Loucy (cell line): ENCODE results near the gene AMHR2.
"Not testable (repeated sequence)": the region's sequence is repeated elsewhere in the genome, so short reads cannot be mapped to it uniquely, and the experiment has no call there.

Experiments used
- H2AFZ ChIP-seq: fragments of 200-600 bp; sonication (generic); 2 replicates; pipeline ENCODE4 v1.6.0; 2016; ENCODE audit warnings: antibody characterized with exemption, mild to moderate bottlenecking, low read length, moderate library complexity
- H3F3A ChIP-seq: fragments of 200-600 bp; 2 replicates; pipeline ENCODE4 v1.6.0; 2016; ENCODE audit warnings: antibody characterized with exemption, low read depth, mild to moderate bottlenecking
- H3K27me3 ChIP-seq: fragments of 200-600 bp; sonication (generic); 2 replicates; pipeline ENCODE4 v1.6.1; 2014; ENCODE audit warnings: low read length, mild to moderate bottlenecking; ENCODE audit not compliant: insufficient read depth, poor library complexity, severe bottlenecking
- H3K36me3 ChIP-seq: fragments of 200-600 bp; sonication (generic); 2 replicates; pipeline ENCODE4 v1.6.1; 2016; ENCODE audit warnings: low read length; ENCODE audit not compliant: insufficient read depth
- H3K4me1 ChIP-seq: fragments of 200-600 bp; sonication (generic); 2 replicates; pipeline ENCODE4 v1.5.1; 2014; ENCODE audit warnings: low read length, mild to moderate bottlenecking; ENCODE audit not compliant: insufficient read depth, poor library complexity, severe bottlenecking
- H3K4me2 ChIP-seq: fragments of 200-600 bp; sonication (generic); 2 replicates; pipeline ENCODE4 v1.6.0; 2014; ENCODE audit warnings: antibody characterized with exemption, low read length, low read depth, mild to moderate bottlenecking; ENCODE audit not compliant: poor library complexity, severe bottlenecking
- H3K4me3 ChIP-seq: fragments of 200-600 bp; sonication (generic); 2 replicates; pipeline ENCODE4 v1.5.1; 2014; ENCODE audit warnings: low read length, mild to moderate bottlenecking, mixed read lengths; ENCODE audit not compliant: poor library complexity, severe bottlenecking
- H3K79me2 ChIP-seq: fragments of 200-600 bp; sonication (generic); 2 replicates; pipeline ENCODE4 v1.6.1; 2014; ENCODE audit warnings: low read length; ENCODE audit not compliant: insufficient read depth
- H3K9ac ChIP-seq: fragments of 200-600 bp; sonication (generic); 2 replicates; pipeline ENCODE4 v1.6.0; 2014; ENCODE audit warnings: mild to moderate bottlenecking, low read depth, low read length, moderate library complexity; ENCODE audit not compliant: poor library complexity, severe bottlenecking
- H3K9me2 ChIP-seq: fragments of 200-600 bp; sonication (generic); replicated peaks from 2 replicates; pipeline ENCODE4 v1.6.1; 2016; ENCODE audit warnings: low read depth, low read length, mixed read lengths
- H3K9me3 ChIP-seq: fragments of 200-600 bp; sonication (generic); 2 replicates; pipeline ENCODE4 v1.6.1; 2014; ENCODE audit warnings: mild to moderate bottlenecking, antibody characterized with exemption, low read length, low read depth; ENCODE audit not compliant: insufficient read depth
- H4K20me1 ChIP-seq: fragments of 200-600 bp; sonication (generic); 2 replicates; pipeline ENCODE4 v1.6.0; 2014; ENCODE audit warnings: antibody characterized with exemption, low read length, mild to moderate bottlenecking; ENCODE audit not compliant: insufficient read depth, poor library complexity, severe bottlenecking
- CTCF ChIP-seq: fragments of 200-600 bp; sonication (generic); conservative IDR thresholded peaks from 2 replicates; pipeline ENCODE4 v1.5.1; 2014; ENCODE audit warnings: mild to moderate bottlenecking, antibody characterized with exemption, low read length
- EZH2phosphoT487 ChIP-seq: fragments of 200-600 bp; IDR thresholded peaks from 2 replicates; pipeline ENCODE4 v1.6.1; 2018; ENCODE audit warnings: antibody characterized with exemption, mild to moderate bottlenecking, moderate library complexity, borderline replicate concordance

The AMHR2 gene

GRCh38 chr12:53441040-53441833 lies 17.6 kb downstream of the AMHR2 start, which contains the start of gene PRR13:
Gene PRR13 (plus strand): TSS chr12:53441734. CDS start chr12:53442715, 981 bp downstream.
- peak within 1 kb of the TSS; percentile 90 for H3K9ac ChIP-seq

GRCh38 chr12:53443955-53444354 lies 20.3 kb downstream of the AMHR2 start:
- H3F3A ChIP-seq, result peaks cover 5% of the 10 kb centered on the region; the same call in 1 of the 2 replicates
- no peaks in the 10 kb centered on the region for H3K9me2 ChIP-seq
- H4K20me1 ChIP-seq, result peaks cover 35% of the 10 kb centered on the region
- no peaks in the 10 kb centered on the region for H3K27me3 ChIP-seq
- H3K9me3 ChIP-seq, result no peaks in the 10 kb centered on the region
- peak overlapping the region; percentile 69 for H3K4me2 ChIP-seq
- peaks cover 42% of the 10 kb centered on the region for H3K79me2 ChIP-seq
- no peak for TF ChIP-seq CTCF
- TF ChIP-seq EZH2phosphoT487, result no peak
- no peaks in the 10 kb centered on the region; the same call in 1 of the 2 replicates for H3K36me3 ChIP-seq
- H3K9ac ChIP-seq, result peak overlapping the region; percentile 90
- H3K4me3 ChIP-seq, result peak overlapping the region; percentile 46
- peaks cover 37% of the 10 kb centered on the region for H3K4me1 ChIP-seq
- no peak overlapping the region for H2AFZ ChIP-seq

More at GRCh38 chr12:53441040-53441833, 17.6 kb downstream of the AMHR2 start, which contains the start of gene PRR13:
- Histone ChIP-seq H3K4me1 (peaks cover 37% of the 10 kb centered on the region), H3K36me3 (no peaks in the 10 kb centered on the region; the same call in 1 of the 2 replicates), H3F3A (peaks cover 5% of the 10 kb centered on the region; the same call in 1 of the 2 replicates), H3K9me3 (no peaks in the 10 kb centered on the region), H3K4me3 (peak within 1 kb of the TSS; percentile 87), H2AFZ (peak within 1 kb of the TSS; percentile 97), H3K27me3 (no peaks in the 10 kb centered on the region), H3K79me2 (peaks cover 42% of the 10 kb centered on the region), H3K9me2 (no peaks in the 10 kb centered on the region), H4K20me1 (peaks cover 35% of the 10 kb centered on the region), H3K4me2 (peak within 1 kb of the TSS; percentile 95)
- no peak for TF ChIP-seq CTCF
- no peak for TF ChIP-seq EZH2phosphoT487

- peak overlapping the region; percentile 69 for H3K4me2 ChIP-seq
- H3K27me3 ChIP-seq, H3F3A ChIP-seq, H3K36me3 ChIP-seq, H3K9me2 ChIP-seq, H2AFZ ChIP-seq, H3K9me3 ChIP-seq: not testable (repeated sequence)
- peaks cover 42% of the 10 kb centered on the region for H3K79me2 ChIP-seq
- peak overlapping the region; percentile 35 for H3K9ac ChIP-seq
- H3K4me1 ChIP-seq, result peaks cover 37% of the 10 kb centered on the region
- H4K20me1 ChIP-seq, result peaks cover 35% of the 10 kb centered on the region
- peak overlapping the region; percentile 38 for H3K4me3 ChIP-seq
Measured at GRCh38 chr12:53444593-53445325, 21.1 kb downstream of the AMHR2 start.
